IMR-90 (cell line): Measurements from ENCODE around the gene JPH4. TPM values are rescaled to one million over a fixed set of nuclear protein-coding genes. Genes with fewer than 3 reads are reported as not detected.

Experiments
- ATAC-seq: fragments of 200-7000 bp; cut with Tn5 transposase; 2 replicates; pipeline ENCODE4 v1.9.1; 2020; ENCODE audit warnings: low read depth, mild to moderate bottlenecking, moderate library complexity
- BruUV-seq: library from RNA; stranded (reverse); fragments of 400-500 nt; replicated peaks from 2 replicates; lab custom pipeline; 2021; lab: Mats Ljungman, UMichigan
- CTCF ChIA-PET: fragments of 300-600 bp; formaldehyde crosslinking; extraction: SDS; loops from one replicate; lab custom pipeline; 2021; ENCODE audit warnings: antibody characterized with exemption; lab: Yijun Ruan, JAX
- POLR2A ChIA-PET: fragments of 300-600 bp; sonication (Branson Sonifier 250); formaldehyde crosslinking; loops from one replicate; lab custom pipeline; 2022; ENCODE audit warnings: antibody characterized with exemption; ENCODE audit not compliant: unreplicated experiment; lab: Charles Lee
- DNase-seq: peaks from one replicate; pipeline ENCODE4 v3.0.0; 2013
- H2AFZ ChIP-seq: replicated peaks from 2 replicates; pipeline ENCODE3; 2013; ENCODE audit warnings: low read length, mild to moderate bottlenecking; ENCODE audit not compliant: poor library complexity
- H2AK5ac ChIP-seq: 2 replicates; pipeline ENCODE4 v1.6.1; 2013; ENCODE audit warnings: low read depth, low read length, inconsistent platforms
- H2AK9ac ChIP-seq: replicated peaks from 2 replicates; pipeline ENCODE3; 2013; ENCODE audit warnings: mild to moderate bottlenecking, low read depth, low read length, moderate library complexity; ENCODE audit not compliant: poor library complexity
- H2BK120ac ChIP-seq: 2 replicates; pipeline ENCODE4 v1.6.1; 2013; ENCODE audit warnings: low read depth, low read length, inconsistent platforms
- H2BK15ac ChIP-seq: 3 replicates; pipeline ENCODE4 v1.6.1; 2013; ENCODE audit warnings: low read depth, low read length, inconsistent platforms
- H2BK20ac ChIP-seq: 2 replicates; pipeline ENCODE4 v1.6.1; 2013; ENCODE audit warnings: low read depth, mild to moderate bottlenecking, inconsistent platforms, low read length, moderate library complexity
- H2BK5ac ChIP-seq: 2 replicates; pipeline ENCODE4 v1.6.1; 2013; ENCODE audit warnings: mild to moderate bottlenecking, low read depth, low read length, inconsistent platforms; ENCODE audit not compliant: poor library complexity, severe bottlenecking
- H3K14ac ChIP-seq: replicated peaks from 2 replicates; pipeline ENCODE4 v1.6.1; 2013; ENCODE audit warnings: low read depth, low read length, inconsistent platforms
- H3K18ac ChIP-seq: 2 replicates; pipeline ENCODE4 v1.6.1; 2013; ENCODE audit warnings: low read depth, low read length, control low read depth
- H3K23ac ChIP-seq: 2 replicates; pipeline ENCODE4 v1.6.1; 2013; ENCODE audit warnings: low read depth, low read length, inconsistent platforms
- H3K27ac ChIP-seq: 2 replicates; pipeline ENCODE4 v1.5.1; 2013; ENCODE audit warnings: mild to moderate bottlenecking, control low read depth, low read length; ENCODE audit not compliant: insufficient read depth
- H3K27me3 ChIP-seq: 2 replicates; pipeline ENCODE4 v1.6.1; 2013; ENCODE audit warnings: low read length; ENCODE audit not compliant: control insufficient read depth, insufficient read depth
- H3K36me3 ChIP-seq: 2 replicates; pipeline ENCODE4 v1.6.1; 2013; ENCODE audit warnings: low read length, mixed read lengths; ENCODE audit not compliant: control insufficient read depth, insufficient read depth
- H3K4ac ChIP-seq: 2 replicates; pipeline ENCODE4 v1.6.1; 2013; ENCODE audit warnings: low read depth, low read length, inconsistent platforms
- H3K4me1 ChIP-seq: 2 replicates; pipeline ENCODE4 v1.6.1; 2013; ENCODE audit warnings: low read length, mixed read lengths; ENCODE audit not compliant: control insufficient read depth, insufficient read depth
- H3K4me2 ChIP-seq: 2 replicates; pipeline ENCODE4 v1.6.1; 2013; ENCODE audit warnings: low read depth, mild to moderate bottlenecking, control low read depth, low read length, moderate library complexity
- H3K4me3 ChIP-seq: 2 replicates; pipeline ENCODE4 v1.5.1; 2013; ENCODE audit warnings: low read depth, mild to moderate bottlenecking, control low read depth, low read length, moderate library complexity; ENCODE audit not compliant: insufficient read depth
- H3K56ac ChIP-seq: 2 replicates; pipeline ENCODE4 v1.6.1; 2013; ENCODE audit warnings: low read length, inconsistent platforms; ENCODE audit not compliant: insufficient read depth; ENCODE audit errors: extremely low read depth
- H3K79me1 ChIP-seq, 2 experiments: 2 replicates each; pipeline ENCODE4 v1.6.1; 2013; ENCODE audit warnings: low read length in 2 of 2, inconsistent platforms in 1 of 2, low read depth in 1 of 2
- H3K9ac ChIP-seq: 2 replicates; pipeline ENCODE4 v1.6.1; 2013; ENCODE audit warnings: low read depth, low read length, control low read depth
- H3K9me1 ChIP-seq: 2 replicates; pipeline ENCODE4 v1.6.1; 2013; ENCODE audit warnings: low read length, inconsistent platforms; ENCODE audit not compliant: insufficient read depth
- H3K9me3 ChIP-seq: 2 replicates; pipeline ENCODE4 v1.6.1; 2013; ENCODE audit warnings: low read length; ENCODE audit not compliant: control insufficient read depth, insufficient read depth
- H4K20me1 ChIP-seq: 2 replicates; pipeline ENCODE4 v1.6.1; 2013; ENCODE audit warnings: low read length, inconsistent platforms; ENCODE audit not compliant: insufficient read depth
- H4K5ac ChIP-seq: 2 replicates; pipeline ENCODE4 v1.6.1; 2013; ENCODE audit warnings: mild to moderate bottlenecking, low read depth, low read length, control low read depth
- H4K8ac ChIP-seq, 2 experiments: 2 replicates each; pipeline ENCODE4 v1.6.1; 2013; ENCODE audit warnings: low read depth in 2 of 2, low read length in 2 of 2, control low read depth in 1 of 2, inconsistent platforms in 1 of 2
- H4K91ac ChIP-seq: 2 replicates; pipeline ENCODE4 v1.6.1; 2013; ENCODE audit warnings: low read depth, low read length, inconsistent platforms; ENCODE audit not compliant: insufficient read depth
- CEBPB ChIP-seq: IDR thresholded peaks from 2 replicates; pipeline ENCODE4 v1.6.1; 2012; ENCODE audit warnings: low read depth, low read length, improper control_type of control experiment
- CHD1 ChIP-seq: IDR thresholded peaks from 2 replicates; pipeline ENCODE4 v1.6.1; 2012; ENCODE audit warnings: low read depth, low read length, improper control_type of control experiment
- FOS ChIP-seq: fragments of 150-350 bp; IDR thresholded peaks from 2 replicates; pipeline ENCODE4 v1.6.1; 2016; ENCODE audit warnings: low read depth, low read length
- MAFK ChIP-seq: IDR thresholded peaks from 2 replicates; pipeline ENCODE4 v1.6.1; 2012; ENCODE audit warnings: low read depth, low read length, improper control_type of control experiment
- MAZ ChIP-seq: IDR thresholded peaks from 2 replicates; pipeline ENCODE4 v1.6.1; 2012; ENCODE audit warnings: low read depth, mild to moderate bottlenecking, low read length, improper control_type of control experiment, moderate library complexity, borderline replicate concordance
- MXI1 ChIP-seq: IDR thresholded peaks from 2 replicates; pipeline ENCODE4 v1.6.1; 2012; ENCODE audit warnings: low read depth, mild to moderate bottlenecking, low read length, moderate library complexity, borderline replicate concordance
- NFE2L2 ChIP-seq: fragments of 150-350 bp; IDR thresholded peaks from 2 replicates; pipeline ENCODE4 v1.6.1; 2016; ENCODE audit warnings: low read depth, mild to moderate bottlenecking, low read length
- POLR2A ChIP-seq: IDR thresholded peaks from 2 replicates; pipeline ENCODE4 v1.6.1; 2012; ENCODE audit warnings: mild to moderate bottlenecking, low read depth, low read length
- RAD21 ChIP-seq: IDR thresholded peaks from 2 replicates; pipeline ENCODE4 v1.6.1; 2012; ENCODE audit warnings: low read length, improper control_type of control experiment
- RCOR1 ChIP-seq: IDR thresholded peaks from 2 replicates; pipeline ENCODE4 v1.6.1; 2012; ENCODE audit warnings: mild to moderate bottlenecking, low read length, improper control_type of control experiment; ENCODE audit not compliant: insufficient replicate concordance
- RFX5 ChIP-seq: IDR thresholded peaks from 2 replicates; pipeline ENCODE4 v1.8.0; 2012; ENCODE audit warnings: low read depth, mild to moderate bottlenecking, low read length, moderate library complexity
- SMC3 ChIP-seq: fragments of 150-350 bp; IDR thresholded peaks from 2 replicates; pipeline ENCODE4 v1.6.1; 2016; ENCODE audit warnings: low read depth, mild to moderate bottlenecking, antibody characterized with exemption, low read length, moderate library complexity
- WGBS, 2 experiments: methylation state at CpG; one replicate each; pipeline versions ENCODE4 v1.1.5 to v1.1.7; 2013; ENCODE audit warnings: missing lambda C conversion rate in 2 of 2; ENCODE audit not compliant: insufficient read length in 1 of 2; ENCODE audit errors: extremely low coverage in 2 of 2; 5-methylcytosine and 5-hydroxymethylcytosine counted together
- dilution Hi-C: fragments of 300-500 bp; cut with HindIII; formaldehyde crosslinking; loops from one replicate; pipeline ENCODE4 v1.14.3; 2018; ENCODE audit warnings: low sequenced_read_pairs; ENCODE audit not compliant: unreplicated experiment
- in situ Hi-C: fragments of 300-500 bp; cut with MboI; formaldehyde crosslinking; loops from 3 replicates; pipeline ENCODE4 v1.14.3; 2019; ENCODE audit warnings: low sequenced_read_pairs, inconsistent platforms, mixed read lengths
- intact Hi-C: fragments of 100-400 bp; cut with micrococcal nuclease; formaldehyde crosslinking; loops from 2 replicates; pipeline ENCODE4 v1.10.0; 2022
- polyA plus RNA-seq, 3 experiments: library from polyadenylated mRNA; depleted of rRNA; stranded (reverse); fragments of >200 nt; gene quantifications; 2 replicates each; pipeline ENCODE4 v1.2.3, GENCODE V29; 2012; ENCODE audit warnings: low replicate concordance in 1 of 3
- total RNA-seq: library from RNA; depleted of rRNA; stranded (reverse); fragments of >200 nt; gene quantifications from 2 replicates; pipeline ENCODE4 v1.2.3, GENCODE V29; 2012
- TF ChIP-seq, protein P1 (sequence below): conservative IDR thresholded peaks from 2 replicates; pipeline ENCODE4 v1.5.1; 2012; ENCODE audit warnings: mild to moderate bottlenecking, low read depth, low read length, improper control_type of control experiment
- TF ChIP-seq, protein P2 (sequence below): fragments of 150-350 bp; IDR thresholded peaks from 2 replicates; pipeline ENCODE4 v1.6.1; 2016; ENCODE audit warnings: low read depth, mild to moderate bottlenecking, low read length, moderate library complexity, borderline replicate concordance
- TF ChIP-seq, protein P3 (sequence below): fragments of 150-350 bp; IDR thresholded peaks from 2 replicates; pipeline ENCODE4 v1.6.1; 2017; ENCODE audit warnings: mild to moderate bottlenecking, antibody characterized with exemption, low read length, low read depth

JPH4 gene
- total and polyA plus RNA-seq, 2 of the 4 experiments (the other 2 are of a cell fraction) = not detected

DNA sequence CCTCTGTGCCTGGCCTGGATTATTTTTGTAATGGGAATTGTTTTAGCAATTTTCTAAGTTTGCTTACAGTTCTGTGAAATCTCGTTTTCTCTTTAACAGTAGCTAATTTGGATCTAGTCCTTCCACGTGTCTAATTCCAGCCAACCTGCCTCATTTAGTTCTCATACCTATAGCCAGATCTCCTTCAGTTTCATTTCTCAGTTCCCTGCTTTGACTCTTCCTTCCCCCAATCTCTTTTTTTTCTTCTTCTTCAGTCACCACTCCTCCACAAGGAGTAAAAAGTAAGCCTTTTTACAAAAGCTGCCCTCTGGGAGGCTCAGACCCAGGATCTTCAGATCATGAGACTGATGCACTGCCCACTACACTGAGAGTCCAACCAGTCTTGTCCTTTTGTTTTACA is 21.1 kb downstream of the JPH4 start:
- DNase-seq (no peak), ATAC-seq (no peak)
- Histone ChIP-seq H3K18ac (no peak overlapping the region), H3K4ac (no peak overlapping the region), H2BK5ac (no peak overlapping the region), H2AK9ac (no peak overlapping the region), H3K4me3 (no peak overlapping the region), H2BK15ac (no peak overlapping the region), H2AK5ac (no peak overlapping the region), H4K5ac (no peak overlapping the region), H3K36me3 (peaks cover 7% of the 10 kb centered on the region), H3K4me2 (no peak overlapping the region), H3K4me1 (peaks cover 7% of the 10 kb centered on the region), H3K23ac (no peak overlapping the region), H3K79me1 (peaks cover 15 to 18% of the 10 kb centered on the region in 2 experiments), H4K91ac (no peak overlapping the region), H3K56ac (no peak overlapping the region), H3K27ac (no peak overlapping the region), H4K8ac (no peak overlapping the region), H3K14ac (no peak overlapping the region), H3K9me1 (peaks cover 10% of the 10 kb centered on the region), H3K9me3 (no peaks in the 10 kb centered on the region), H4K20me1 (no peaks in the 10 kb centered on the region), H3K27me3 (no peaks in the 10 kb centered on the region), H3K9ac (no peak overlapping the region), H2BK120ac (no peak overlapping the region), H2AFZ (no peak overlapping the region), H2BK20ac (no peak overlapping the region)
- BruUV-seq = no TSS peak
- TF ChIP-seq, protein P1, sequence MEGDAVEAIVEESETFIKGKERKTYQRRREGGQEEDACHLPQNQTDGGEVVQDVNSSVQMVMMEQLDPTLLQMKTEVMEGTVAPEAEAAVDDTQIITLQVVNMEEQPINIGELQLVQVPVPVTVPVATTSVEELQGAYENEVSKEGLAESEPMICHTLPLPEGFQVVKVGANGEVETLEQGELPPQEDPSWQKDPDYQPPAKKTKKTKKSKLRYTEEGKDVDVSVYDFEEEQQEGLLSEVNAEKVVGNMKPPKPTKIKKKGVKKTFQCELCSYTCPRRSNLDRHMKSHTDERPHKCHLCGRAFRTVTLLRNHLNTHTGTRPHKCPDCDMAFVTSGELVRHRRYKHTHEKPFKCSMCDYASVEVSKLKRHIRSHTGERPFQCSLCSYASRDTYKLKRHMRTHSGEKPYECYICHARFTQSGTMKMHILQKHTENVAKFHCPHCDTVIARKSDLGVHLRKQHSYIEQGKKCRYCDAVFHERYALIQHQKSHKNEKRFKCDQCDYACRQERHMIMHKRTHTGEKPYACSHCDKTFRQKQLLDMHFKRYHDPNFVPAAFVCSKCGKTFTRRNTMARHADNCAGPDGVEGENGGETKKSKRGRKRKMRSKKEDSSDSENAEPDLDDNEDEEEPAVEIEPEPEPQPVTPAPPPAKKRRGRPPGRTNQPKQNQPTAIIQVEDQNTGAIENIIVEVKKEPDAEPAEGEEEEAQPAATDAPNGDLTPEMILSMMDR = no peak
- TF ChIP-seq CEBPB = no peak
- no peak for TF ChIP-seq MXI1
- TF ChIP-seq MAZ = no peak
- TF ChIP-seq, protein P2, sequence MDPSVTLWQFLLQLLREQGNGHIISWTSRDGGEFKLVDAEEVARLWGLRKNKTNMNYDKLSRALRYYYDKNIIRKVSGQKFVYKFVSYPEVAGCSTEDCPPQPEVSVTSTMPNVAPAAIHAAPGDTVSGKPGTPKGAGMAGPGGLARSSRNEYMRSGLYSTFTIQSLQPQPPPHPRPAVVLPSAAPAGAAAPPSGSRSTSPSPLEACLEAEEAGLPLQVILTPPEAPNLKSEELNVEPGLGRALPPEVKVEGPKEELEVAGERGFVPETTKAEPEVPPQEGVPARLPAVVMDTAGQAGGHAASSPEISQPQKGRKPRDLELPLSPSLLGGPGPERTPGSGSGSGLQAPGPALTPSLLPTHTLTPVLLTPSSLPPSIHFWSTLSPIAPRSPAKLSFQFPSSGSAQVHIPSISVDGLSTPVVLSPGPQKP = no peak
- TF ChIP-seq MAFK = no peak
- TF ChIP-seq NFE2L2 = no peak
- TF ChIP-seq POLR2A = no peak
- TF ChIP-seq FOS = no peak
- TF ChIP-seq RFX5 = no peak
- no peak for TF ChIP-seq RCOR1
- TF ChIP-seq, protein P3, sequence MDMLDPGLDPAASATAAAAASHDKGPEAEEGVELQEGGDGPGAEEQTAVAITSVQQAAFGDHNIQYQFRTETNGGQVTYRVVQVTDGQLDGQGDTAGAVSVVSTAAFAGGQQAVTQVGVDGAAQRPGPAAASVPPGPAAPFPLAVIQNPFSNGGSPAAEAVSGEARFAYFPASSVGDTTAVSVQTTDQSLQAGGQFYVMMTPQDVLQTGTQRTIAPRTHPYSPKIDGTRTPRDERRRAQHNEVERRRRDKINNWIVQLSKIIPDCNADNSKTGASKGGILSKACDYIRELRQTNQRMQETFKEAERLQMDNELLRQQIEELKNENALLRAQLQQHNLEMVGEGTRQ = no peak
- TF ChIP-seq RAD21 = no peak
- TF ChIP-seq CHD1 = no peak
- TF ChIP-seq SMC3 = no peak
- dilution Hi-C loops (no loop called here), intact Hi-C loops (no loop called here), in situ Hi-C loops (loop anchor here (5.0 to 10.0 kb wide), 2 partner anchors 80 to 233 kb away; partner anchors contain the start of gene PABPN1)
- CTCF ChIA-PET = no interaction called here
- POLR2A ChIA-PET = interaction anchor here (1.2 kb wide), 1 partner anchor 80 kb away, joined by 4 read pairs; no protein-coding TSS in a partner anchor
- no CpG with 5 or more reads among the region's 2 CpGs for WGBS, 2 experiments
